Uterine smooth muscle cell (primary cell): Measurements from ENCODE around the gene RPL10L. TPM values are rescaled to one million over a fixed set of nuclear protein-coding genes. Genes with fewer than 3 reads are reported as not detected.

Source experiments
- total RNA-seq: library from RNA; depleted of rRNA; stranded (reverse); fragments of >200 nt; gene quantifications from 2 replicates; pipeline ENCODE4 v1.2.3, GENCODE V29; 2014

RPL10L gene
- not detected in 2 replicates for total RNA-seq

DNA sequence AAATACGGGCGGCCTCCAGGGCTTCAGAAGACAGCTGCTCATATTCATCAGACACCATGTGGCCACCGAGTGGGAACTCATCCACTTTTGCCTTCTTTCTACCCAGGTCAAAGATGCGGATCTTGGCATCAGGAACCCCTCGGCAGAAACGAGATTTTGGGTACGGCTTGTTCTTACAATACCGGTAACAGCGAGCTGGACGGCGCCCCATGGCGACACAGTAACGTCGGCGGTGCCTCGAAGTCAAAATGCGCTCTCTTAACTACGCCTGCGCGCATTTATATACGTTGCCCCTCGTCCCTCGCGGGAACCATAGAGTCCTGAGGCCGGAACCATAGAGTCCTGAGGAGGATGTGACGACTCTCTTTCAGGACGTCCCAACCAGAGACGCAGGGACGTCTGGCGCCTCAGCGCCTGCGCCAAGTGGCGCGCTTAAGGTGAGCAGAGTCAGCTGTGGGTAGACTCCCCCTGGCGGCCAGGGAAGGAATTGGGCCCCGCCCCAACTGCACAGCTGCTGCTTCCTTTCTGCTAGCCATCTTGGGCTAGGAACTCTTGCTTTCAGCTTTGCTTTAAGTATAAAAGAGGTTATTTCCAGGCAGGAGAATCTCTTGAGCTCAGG is at the start of gene RPL10L:
TSS of gene RPL10L (minus strand) at position 256 of the 619 bp plus-strand sequence. CDS start at position 211, 45 bp downstream.

